LNCAP (cell line): ENCODE measurements around the gene RNF123.

Experiments used
- TF ChIP-seq, protein P1 (sequence below): fragments of 450-650 bp; IDR thresholded peaks from 2 replicates; pipeline ENCODE4 v1.5.1; 2017; ENCODE audit warnings: mild to moderate bottlenecking

The RNF123 gene

GRCh38 chr3:49740427-49740826 lies 51.1 kb downstream of the RNF123 start:
- TF ChIP-seq, protein P1, sequence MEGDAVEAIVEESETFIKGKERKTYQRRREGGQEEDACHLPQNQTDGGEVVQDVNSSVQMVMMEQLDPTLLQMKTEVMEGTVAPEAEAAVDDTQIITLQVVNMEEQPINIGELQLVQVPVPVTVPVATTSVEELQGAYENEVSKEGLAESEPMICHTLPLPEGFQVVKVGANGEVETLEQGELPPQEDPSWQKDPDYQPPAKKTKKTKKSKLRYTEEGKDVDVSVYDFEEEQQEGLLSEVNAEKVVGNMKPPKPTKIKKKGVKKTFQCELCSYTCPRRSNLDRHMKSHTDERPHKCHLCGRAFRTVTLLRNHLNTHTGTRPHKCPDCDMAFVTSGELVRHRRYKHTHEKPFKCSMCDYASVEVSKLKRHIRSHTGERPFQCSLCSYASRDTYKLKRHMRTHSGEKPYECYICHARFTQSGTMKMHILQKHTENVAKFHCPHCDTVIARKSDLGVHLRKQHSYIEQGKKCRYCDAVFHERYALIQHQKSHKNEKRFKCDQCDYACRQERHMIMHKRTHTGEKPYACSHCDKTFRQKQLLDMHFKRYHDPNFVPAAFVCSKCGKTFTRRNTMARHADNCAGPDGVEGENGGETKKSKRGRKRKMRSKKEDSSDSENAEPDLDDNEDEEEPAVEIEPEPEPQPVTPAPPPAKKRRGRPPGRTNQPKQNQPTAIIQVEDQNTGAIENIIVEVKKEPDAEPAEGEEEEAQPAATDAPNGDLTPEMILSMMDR: no peak

DNA sequence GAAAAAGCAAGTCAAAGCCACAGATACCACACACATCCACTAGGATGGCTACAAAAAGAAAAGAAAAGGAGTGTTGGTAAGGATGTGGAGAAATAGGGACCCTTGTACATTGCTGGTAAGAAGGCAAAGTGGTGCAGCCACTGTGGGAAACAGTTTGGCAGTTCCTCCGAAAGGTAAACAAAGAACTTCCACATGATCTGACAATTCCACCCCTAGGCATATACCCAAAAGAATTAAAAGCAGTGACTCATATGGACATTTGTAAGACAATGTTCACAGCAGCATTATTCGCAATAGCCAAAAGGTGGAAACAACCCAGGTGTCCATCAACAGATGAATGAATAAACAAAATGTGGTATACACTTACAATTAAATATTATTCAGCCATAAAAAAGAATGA lies 56.6 kb downstream of the RNF123 start:
- TF ChIP-seq, protein P1: no peak

DNA sequence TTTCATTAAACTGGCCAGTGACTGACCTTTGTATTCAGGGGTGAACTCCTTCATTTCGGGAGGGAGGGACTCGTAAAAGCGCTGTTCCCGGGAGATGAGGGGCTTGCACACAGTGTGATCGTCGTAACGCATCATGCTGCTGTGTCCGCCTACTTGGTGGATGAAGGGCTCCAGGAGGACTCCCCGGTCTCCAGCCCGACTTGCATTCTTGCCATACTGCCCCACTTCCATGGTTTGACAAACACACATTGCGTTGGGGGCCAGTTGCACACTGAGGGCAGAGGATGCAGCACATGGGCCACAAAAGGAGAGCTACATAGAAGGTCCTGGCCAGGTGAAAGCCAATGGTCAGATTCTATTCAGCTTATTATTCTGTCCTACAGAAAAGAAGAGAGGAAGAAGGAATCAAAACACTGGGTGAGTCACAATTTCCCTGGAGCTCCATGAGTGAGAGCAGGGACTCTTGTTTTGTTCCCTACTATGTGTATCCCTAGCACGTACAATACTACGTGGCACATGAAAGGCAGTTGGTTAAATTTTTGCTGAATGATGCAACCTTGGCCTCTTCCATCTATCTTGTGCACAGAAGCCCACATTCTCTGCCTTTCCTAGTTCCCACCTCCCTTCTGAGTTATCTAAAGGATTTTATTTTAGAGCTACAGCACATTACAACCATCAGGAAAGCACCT lies 58.6 kb downstream of the RNF123 start:
- TF ChIP-seq, protein P1: no peak

GRCh38 chr3:49750056-49750455 lies 60.7 kb downstream of the RNF123 start:
- TF ChIP-seq, protein P1: no peak

DNA sequence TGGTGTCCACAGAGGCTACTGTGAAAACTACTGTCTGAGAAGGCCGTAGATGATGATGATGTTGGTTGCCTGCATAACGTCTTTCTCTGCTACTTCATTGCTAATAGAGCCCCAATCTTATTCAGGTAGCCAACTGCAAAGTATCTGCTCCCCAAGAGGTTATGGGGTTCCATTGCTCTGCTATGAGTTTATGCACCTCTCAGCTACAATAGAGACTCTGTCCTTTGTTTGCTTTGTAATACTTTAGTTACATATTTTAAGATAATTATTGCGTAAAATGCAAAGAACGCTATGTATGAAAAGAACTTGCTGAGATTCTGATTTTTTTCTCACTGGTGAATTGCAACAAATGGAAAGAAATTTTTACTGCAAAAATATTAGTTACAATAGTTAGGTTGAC lies 62.1 kb downstream of the RNF123 start:
- TF ChIP-seq, protein P1: no peak

DNA sequence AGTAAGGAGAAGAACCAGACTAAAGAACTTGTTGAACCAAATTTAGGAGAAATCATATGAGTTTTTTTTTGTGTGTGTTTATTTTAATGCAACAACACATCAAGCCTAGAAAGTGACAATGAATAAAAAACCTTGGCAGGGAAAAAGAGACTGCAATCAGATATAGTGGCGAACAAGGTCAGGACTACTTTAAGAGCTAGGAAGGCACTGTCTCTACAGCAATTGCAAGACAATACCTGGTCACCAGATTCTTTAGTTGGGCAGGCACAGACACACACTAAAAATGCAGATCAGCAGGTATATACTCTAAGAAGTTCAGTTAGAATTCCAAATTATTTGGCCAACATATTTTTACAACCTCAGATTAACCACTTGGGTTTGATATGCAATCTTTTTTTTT lies 65.2 kb downstream of the RNF123 start:
- TF ChIP-seq, protein P1: no peak

- TF ChIP-seq, protein P1: no peak
Measured at GRCh38 chr3:49756036-49756435, 66.7 kb downstream of the RNF123 start.

- TF ChIP-seq, protein P1: no peak
Measured at GRCh38 chr3:49757197-49757596, 67.8 kb downstream of the RNF123 start.
